Measurements from ENCODE around the gene FLT3. TPM values are rescaled to one million over a fixed set of nuclear protein-coding genes. Genes with fewer than 3 reads are reported as not detected.

Gene FLT3
- polyA plus RNA-seq, 3 donors = 2.1 to 5.3 (median 3.7) TPM

GRCh38 chr13:27970382-27971235 is 129.8 kb downstream of the FLT3 start:
- H3K27me3 ChIP-seq (ENCODE audit: control insufficient read depth in 2 of 2, insufficient read depth in 2 of 2, low read length in 2 of 2) = peaks cover 96 to 98% of the 10 kb centered on the region in 2 donors
- no peak for TF ChIP-seq CTCF (IDR thresholded peaks at IDR 0.05)
- H3K4me1 Mint-ChIP-seq = peaks cover 30% of the 10 kb centered on the region

DNA sequence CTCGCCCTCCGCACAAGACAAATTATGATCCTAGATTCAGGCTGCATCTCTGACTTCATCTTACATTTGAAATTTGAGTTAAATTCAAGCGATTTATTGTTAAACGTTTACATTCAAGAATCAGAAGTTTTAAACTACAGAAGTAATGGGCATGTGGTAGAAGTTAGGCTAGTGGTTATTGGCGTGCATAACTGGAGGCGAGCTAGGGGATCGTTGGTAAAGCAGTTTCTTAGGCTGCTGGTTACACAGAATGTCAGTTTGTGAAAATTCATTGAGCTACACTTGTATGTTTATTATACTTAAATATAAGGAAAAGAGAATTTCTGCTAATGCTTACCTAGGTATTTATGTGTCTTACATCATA is 130.5 kb downstream of the FLT3 start:
- peak overlapping the region in 1 of 2 donors; percentile 85 for H3K4me3 Mint-ChIP-seq
- H3K4me2 ChIP-seq (replicated peaks; ENCODE audit: extremely low read depth, low read length, poor library complexity, severe bottlenecking) = no peak overlapping the region
- intact Hi-C loops (cut with micrococcal nuclease) = no loop called here

More at GRCh38 chr13:27970382-27971235, 129.8 kb downstream of the FLT3 start:
- H3K9me3 ChIP-seq (replicated peaks in 1 of 2; ENCODE audit: control insufficient read depth in 1 of 2, insufficient read depth in 1 of 2, low read length in 2 of 2) = peaks cover 0 to 43% of the 10 kb centered on the region in 2 donors
- H3K4me2 ChIP-seq (replicated peaks; ENCODE audit: extremely low read depth, low read length, poor library complexity, severe bottlenecking) = no peak overlapping the region
- Mint-ChIP-seq H3K27ac (no peak overlapping the region), H3K4me3 (peak overlapping the region in 1 of 2 donors; percentile 80), H3K27me3 (ENCODE audit: low read depth in 3 of 3) (peaks cover 97 to 99% (median 99%) of the 10 kb centered on the region in 3 donors), H3K36me3 (peaks cover 0 to 3% of the 10 kb centered on the region in 2 donors), H3K9me3 (peaks cover 0 to 20% (median 8%) of the 10 kb centered on the region in 7 donors)
- no peak overlapping the region for H3K4me3 ChIP-seq (replicated peaks in 1 of 3; ENCODE audit: low read depth in 2 of 3, low read length in 3 of 3)
- H3K9ac ChIP-seq (ENCODE audit: insufficient read depth, low read length, poor library complexity, severe bottlenecking) = no peak overlapping the region
- no peak for DNase-seq
- no peaks in the 10 kb centered on the region for H3K79me2 ChIP-seq (ENCODE audit: insufficient read depth, low read length)
- H3K36me3 ChIP-seq (replicated peaks in 1 of 2; ENCODE audit: control insufficient read depth in 1 of 2, insufficient read depth in 2 of 2, low read length in 2 of 2) = no peaks in the 10 kb centered on the region
- intact Hi-C loops (cut with micrococcal nuclease) = no loop called here
- H2AFZ ChIP-seq (ENCODE audit: insufficient read depth, low read depth, low read length, poor library complexity, severe bottlenecking) = no peak overlapping the region
- 7% methylated on average over 42 of the region's 53 CpGs for WGBS (ENCODE audit: insufficient coverage)
- no peak overlapping the region for H3K27ac ChIP-seq (ENCODE audit: low read depth in 1 of 2, low read length in 2 of 2)
- H4K20me1 ChIP-seq (ENCODE audit: insufficient read depth, low read length) = no peaks in the 10 kb centered on the region
- H3K4me1 ChIP-seq (ENCODE audit: control insufficient read depth in 1 of 2, insufficient read depth in 2 of 2, low read length in 2 of 2) = peaks cover 3 to 12% of the 10 kb centered on the region in 2 donors

More for the DNA sequence above, 130.5 kb downstream of the FLT3 start:
- H3K9me3 Mint-ChIP-seq = peaks cover 0 to 26% (median 8%) of the 10 kb centered on the region in 7 donors
- 7% methylated on average over 3 of the region's 7 CpGs for WGBS (ENCODE audit: insufficient coverage)
- no peak overlapping the region for H3K4me3 ChIP-seq (replicated peaks in 1 of 3; ENCODE audit: low read depth in 2 of 3, low read length in 3 of 3)
- H4K20me1 ChIP-seq (ENCODE audit: insufficient read depth, low read length) = no peaks in the 10 kb centered on the region
- peaks cover 0 to 43% of the 10 kb centered on the region in 2 donors for H3K9me3 ChIP-seq (replicated peaks in 1 of 2; ENCODE audit: control insufficient read depth in 1 of 2, insufficient read depth in 1 of 2, low read length in 2 of 2)
- H3K27ac ChIP-seq (ENCODE audit: low read depth in 1 of 2, low read length in 2 of 2) = no peak overlapping the region
- peaks cover 0 to 3% of the 10 kb centered on the region in 2 donors for H3K36me3 Mint-ChIP-seq
- H2AFZ ChIP-seq (ENCODE audit: insufficient read depth, low read depth, low read length, poor library complexity, severe bottlenecking) = no peak overlapping the region
- H3K27me3 Mint-ChIP-seq (ENCODE audit: low read depth in 3 of 3) = peaks cover 97 to 99% (median 99%) of the 10 kb centered on the region in 3 donors
- H3K27ac Mint-ChIP-seq = no peak overlapping the region
- no peak overlapping the region for H3K9ac ChIP-seq (ENCODE audit: insufficient read depth, low read length, poor library complexity, severe bottlenecking)
- TF ChIP-seq CTCF (IDR thresholded peaks at IDR 0.05) = no peak
- peaks cover 97 to 98% of the 10 kb centered on the region in 2 donors for H3K27me3 ChIP-seq (ENCODE audit: control insufficient read depth in 2 of 2, insufficient read depth in 2 of 2, low read length in 2 of 2)
- H3K4me1 Mint-ChIP-seq = peaks cover 26% of the 10 kb centered on the region
- DNase-seq = no peak
- H3K36me3 ChIP-seq (replicated peaks in 1 of 2; ENCODE audit: control insufficient read depth in 1 of 2, insufficient read depth in 2 of 2, low read length in 2 of 2) = no peaks in the 10 kb centered on the region
- peaks cover 3 to 12% of the 10 kb centered on the region in 2 donors for H3K4me1 ChIP-seq (ENCODE audit: control insufficient read depth in 1 of 2, insufficient read depth in 2 of 2, low read length in 2 of 2)
- H3K79me2 ChIP-seq (ENCODE audit: insufficient read depth, low read length) = no peaks in the 10 kb centered on the region
